GDM1 (cell line): ENCODE measurements around the gene KIAA1586.
"Not testable (repeated sequence)": the region's sequence is repeated elsewhere in the genome, so short reads cannot be mapped to it uniquely, and the experiment has no call there.

ENCODE experiments used
- DNase-seq: peaks from one replicate; lab custom pipeline; 2025; lab: John Stamatoyannopoulos, UW

KIAA1586 gene

GRCh38 chr6:57044568-57044967 is 1.9 kb upstream of the KIAA1586 start:
- DNase-seq: no peak

GRCh38 chr6:57047257-57047585 is 728 bp downstream of the KIAA1586 start:
- not testable (repeated sequence) for DNase-seq

GRCh38 chr6:57047859-57048258 is 1.4 kb downstream of the KIAA1586 start:
- DNase-seq: not testable (repeated sequence)

GRCh38 chr6:57048577-57048976 is 2.1 kb downstream of the KIAA1586 start:
- DNase-seq: no peak

GRCh38 chr6:57063847-57064246 is 17.4 kb downstream of the KIAA1586 start:
- no peak for DNase-seq

- DNase-seq: no peak
Measured at GRCh38 chr6:57064809-57065208, 18.3 kb downstream of the KIAA1586 start.

- DNase-seq: no peak
Measured at GRCh38 chr6:57068061-57068460, 21.6 kb downstream of the KIAA1586 start.

GRCh38 chr6:57069228-57069627 is 22.7 kb downstream of the KIAA1586 start:
- DNase-seq: no peak

- DNase-seq: no peak
Measured at GRCh38 chr6:57069920-57070331, 23.4 kb downstream of the KIAA1586 start.

- no peak for DNase-seq
Measured at GRCh38 chr6:57072108-57072507, 25.6 kb downstream of the KIAA1586 start.

- no peak for DNase-seq
Measured at GRCh38 chr6:57074383-57074782, 27.9 kb downstream of the KIAA1586 start.

- DNase-seq: no peak
Measured at GRCh38 chr6:57075092-57075491, 28.6 kb downstream of the KIAA1586 start.

GRCh38 chr6:57078531-57079207 is 32.2 kb downstream of the KIAA1586 start:
- no peak for DNase-seq

- no peak for DNase-seq
Measured at GRCh38 chr6:57085471-57085870, 39.0 kb downstream of the KIAA1586 start.

GRCh38 chr6:57086843-57087242 is 40.4 kb downstream of the KIAA1586 start:
- DNase-seq: no peak

GRCh38 chr6:57087916-57088315 is 41.4 kb downstream of the KIAA1586 start:
- no peak for DNase-seq

- DNase-seq: no peak
Measured at GRCh38 chr6:57089265-57089664, 42.8 kb downstream of the KIAA1586 start.

GRCh38 chr6:57089687-57090457 is 43.4 kb downstream of the KIAA1586 start, which contains the start of gene ZNF451:
Gene ZNF451, plus strand, starts transcription at chr6:57090188. Its CDS starts 66 bp downstream, at chr6:57090254.
- DNase-seq: peak; percentile 93

- DNase-seq: not testable (repeated sequence)
Measured at GRCh38 chr6:57090458-57091067, 44.1 kb downstream of the KIAA1586 start.

- not testable (repeated sequence) for DNase-seq
Measured at GRCh38 chr6:57091375-57091774, 44.9 kb downstream of the KIAA1586 start.

GRCh38 chr6:57094689-57095088 is 48.2 kb downstream of the KIAA1586 start:
- no peak for DNase-seq

GRCh38 chr6:57097596-57097995 is 51.1 kb downstream of the KIAA1586 start:
- no peak for DNase-seq

GRCh38 chr6:57102976-57103375 is 56.5 kb downstream of the KIAA1586 start:
- DNase-seq: no peak
